Sigmoid colon (tissue), 4 donors: ENCODE measurements around the gene ASB18.

Source experiments
- CTCF ChIP-seq, 4 experiments: fragments of 450-650 bp in 3 of 4; fragments of 200-600 bp in 1 of 4; IDR thresholded peaks; one replicate each; pipeline ENCODE4 v1.5.1; 2016 to 2019; ENCODE audit warnings: antibody characterized with exemption in 4 of 4, mild to moderate bottlenecking in 3 of 4, moderate library complexity in 2 of 4
- EP300 ChIP-seq, 4 donors: sonication (generic); formaldehyde crosslinking; IDR thresholded peaks; one replicate each; pipeline ENCODE4 v1.6.1; 2017; ENCODE audit warnings: antibody characterized with exemption in 4 of 4
- POLR2A ChIP-seq, 2 donors: fragments of 450-650 bp; IDR thresholded peaks; one replicate each; pipeline ENCODE4 v1.6.1; 2016; ENCODE audit warnings: antibody characterized with exemption in 2 of 2, mild to moderate bottlenecking in 2 of 2, moderate library complexity in 2 of 2

DNA sequence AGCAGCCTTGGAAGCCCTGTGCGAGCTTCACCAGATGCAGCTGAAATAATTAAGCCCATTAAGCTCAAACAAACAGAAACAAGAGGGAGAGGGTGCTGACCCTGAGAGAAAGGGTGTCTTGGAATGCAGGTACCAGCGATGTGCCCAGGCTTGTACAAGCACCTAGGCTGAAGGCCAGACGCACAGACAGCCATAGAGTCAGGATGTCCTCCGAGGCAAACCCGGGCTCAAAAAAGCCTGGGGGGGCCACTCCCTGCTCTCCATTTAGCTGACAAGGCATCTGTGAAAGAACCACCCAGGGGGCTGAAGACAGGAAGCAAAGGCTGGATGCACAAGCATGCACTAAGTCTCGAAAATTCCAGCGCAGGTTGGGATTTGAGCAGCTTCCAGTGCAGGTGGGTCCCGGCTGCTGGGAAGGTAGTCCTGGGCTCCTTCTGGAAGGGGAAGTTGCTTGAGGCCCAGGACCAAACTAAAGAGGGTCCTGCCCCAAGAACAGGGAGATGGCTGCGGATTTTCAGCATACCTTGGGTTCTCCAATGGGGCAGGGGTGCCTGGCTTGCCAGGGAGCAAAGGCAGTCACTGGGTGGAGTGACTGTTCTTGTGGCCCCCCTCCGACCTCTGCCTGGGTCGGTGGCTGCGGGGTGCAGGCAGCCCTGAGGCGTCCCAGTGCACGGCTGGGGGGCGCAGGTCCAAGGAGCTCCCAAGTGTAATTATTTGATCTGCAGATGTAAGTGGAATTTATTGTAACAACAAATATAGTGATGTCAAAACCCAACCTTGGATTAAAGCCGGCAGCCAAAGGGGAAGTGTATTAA, 102.0 kb downstream of the ASB18 start:
- TF ChIP-seq CTCF (IDR thresholded peaks at IDR 0.05): no peak
- TF ChIP-seq POLR2A (IDR thresholded peaks at IDR 0.05): no peak
- TF ChIP-seq EP300 (IDR thresholded peaks at IDR 0.05): no peak
